Measurements from ENCODE around the gene MAPK12. TPM values are rescaled to one million over a fixed set of nuclear protein-coding genes. Genes with fewer than 3 reads are reported as not detected.

MAPK12 gene
- total and polyA plus RNA-seq, 9 of the 15 experiments (the other 6 are each of a cell fraction or from before 2014, with no cell fraction given) = 0.79 to 71.5 (median 32.8) TPM

DNA sequence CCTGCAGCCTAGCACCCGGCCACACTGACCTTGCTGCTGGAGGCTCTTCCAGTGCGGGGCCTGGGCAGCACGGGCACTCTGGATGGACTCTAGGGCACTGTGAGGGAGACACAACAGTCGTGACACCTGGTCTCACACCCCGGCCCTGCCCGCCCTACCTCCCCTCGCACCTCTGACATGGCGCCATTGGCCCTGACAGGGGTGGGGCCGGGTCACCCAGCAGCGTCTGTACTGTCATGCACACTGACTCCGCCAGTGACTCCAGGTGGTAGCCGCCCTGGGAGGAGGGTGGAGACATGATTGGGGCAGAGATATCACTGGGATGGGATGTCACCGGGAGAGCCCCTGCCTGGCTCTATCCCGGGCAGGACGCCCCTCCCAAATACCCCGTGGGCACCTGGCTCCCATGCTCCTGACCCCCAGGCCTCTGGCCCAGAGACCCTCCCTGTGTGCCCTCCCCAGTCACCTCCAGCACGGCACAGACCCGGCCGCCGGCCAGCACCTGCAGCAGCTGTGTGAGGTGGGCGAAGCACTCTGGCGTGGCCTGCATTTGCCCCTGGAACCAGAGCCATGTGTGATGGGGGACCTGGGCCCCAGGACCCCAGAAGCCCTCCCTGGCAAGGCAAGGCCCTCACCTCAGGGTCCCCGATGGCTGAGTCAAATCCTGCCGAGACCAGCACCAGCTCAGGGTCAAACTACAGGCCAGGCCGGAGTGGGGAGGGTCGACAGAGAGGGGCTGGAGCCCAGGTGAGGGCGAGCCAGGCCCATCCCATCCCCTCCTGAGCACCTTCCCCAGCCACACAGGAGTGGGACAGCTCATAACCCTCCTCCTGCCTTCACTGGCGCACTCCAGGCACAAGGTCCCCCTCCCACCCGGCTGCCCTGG is 13.0 kb downstream of the MAPK12 start:
- peaks cover 9 to 79% of the 10 kb centered on the region in 2 experiments for H3K4me1 ChIP-seq (replicated peaks in 1 of 2; ENCODE audit: control insufficient read depth in 2 of 2, insufficient read depth in 2 of 2, low read length in 2 of 2)
- in situ Hi-C loops (cut with MboI) (no loop called here), intact Hi-C loops (cut with micrococcal nuclease) (no loop called here)
- ChIA-PET CTCF (ENCODE audit: low intra/inter-chr PET ratio) (no interaction called here), POLR2A (interaction anchor here (0.6 kb wide), 1 partner anchor 14 kb away, joined by 3 read pairs; no protein-coding TSS in a partner anchor)
- TF ChIP-seq POLR2G (IDR thresholded peaks at IDR 0.05; ENCODE audit: low read depth, low read length) = peak; percentile 68
- TF ChIP-seq, protein P1, sequence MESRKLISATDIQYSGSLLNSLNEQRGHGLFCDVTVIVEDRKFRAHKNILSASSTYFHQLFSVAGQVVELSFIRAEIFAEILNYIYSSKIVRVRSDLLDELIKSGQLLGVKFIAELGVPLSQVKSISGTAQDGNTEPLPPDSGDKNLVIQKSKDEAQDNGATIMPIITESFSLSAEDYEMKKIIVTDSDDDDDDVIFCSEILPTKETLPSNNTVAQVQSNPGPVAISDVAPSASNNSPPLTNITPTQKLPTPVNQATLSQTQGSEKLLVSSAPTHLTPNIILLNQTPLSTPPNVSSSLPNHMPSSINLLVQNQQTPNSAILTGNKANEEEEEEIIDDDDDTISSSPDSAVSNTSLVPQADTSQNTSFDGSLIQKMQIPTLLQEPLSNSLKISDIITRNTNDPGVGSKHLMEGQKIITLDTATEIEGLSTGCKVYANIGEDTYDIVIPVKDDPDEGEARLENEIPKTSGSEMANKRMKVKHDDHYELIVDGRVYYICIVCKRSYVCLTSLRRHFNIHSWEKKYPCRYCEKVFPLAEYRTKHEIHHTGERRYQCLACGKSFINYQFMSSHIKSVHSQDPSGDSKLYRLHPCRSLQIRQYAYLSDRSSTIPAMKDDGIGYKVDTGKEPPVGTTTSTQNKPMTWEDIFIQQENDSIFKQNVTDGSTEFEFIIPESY (CRISPR knock-in tag; IDR thresholded peaks at IDR 0.05) = peak; percentile 49; the same call in 1 of the 2 replicates
- peak; percentile 53 for TF ChIP-seq RBFOX2 (IDR thresholded peaks at IDR 0.05; ENCODE audit: low read depth, low read length)
- TF ChIP-seq, protein P2, sequence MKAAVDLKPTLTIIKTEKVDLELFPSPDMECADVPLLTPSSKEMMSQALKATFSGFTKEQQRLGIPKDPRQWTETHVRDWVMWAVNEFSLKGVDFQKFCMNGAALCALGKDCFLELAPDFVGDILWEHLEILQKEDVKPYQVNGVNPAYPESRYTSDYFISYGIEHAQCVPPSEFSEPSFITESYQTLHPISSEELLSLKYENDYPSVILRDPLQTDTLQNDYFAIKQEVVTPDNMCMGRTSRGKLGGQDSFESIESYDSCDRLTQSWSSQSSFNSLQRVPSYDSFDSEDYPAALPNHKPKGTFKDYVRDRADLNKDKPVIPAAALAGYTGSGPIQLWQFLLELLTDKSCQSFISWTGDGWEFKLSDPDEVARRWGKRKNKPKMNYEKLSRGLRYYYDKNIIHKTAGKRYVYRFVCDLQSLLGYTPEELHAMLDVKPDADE (conservative IDR thresholded peaks at IDR 0.05; ENCODE audit: control insufficient read depth, low read depth, low read length) = no peak
- no peak for TF ChIP-seq KAT7 (CRISPR knock-in tag; IDR thresholded peaks at IDR 0.05; ENCODE audit: borderline replicate concordance)
- TF ChIP-seq PCBP1 (IDR thresholded peaks at IDR 0.05; ENCODE audit: low read depth, low read length, poor library complexity, severe bottlenecking) = peak; percentile 20
- peaks cover 7% of the 10 kb centered on the region for H4K20me1 ChIP-seq (replicated peaks; ENCODE audit: control insufficient read depth, insufficient read depth, low read length)
- no peak overlapping the region; the same call in 2 of the 3 replicates for H3K27ac ChIP-seq (ENCODE audit: extremely low read depth, low read depth, low read length)
- no peaks in the 10 kb centered on the region for H3K27me3 ChIP-seq (ENCODE audit: control insufficient read depth in 2 of 2, insufficient read depth in 2 of 2, low read length in 2 of 2)
- WGBS (ENCODE audit: insufficient coverage, low coverage, missing lambda C conversion rate) = 75% methylated on average over 6 of the region's 29 CpGs
- no peak for ATAC-seq
- FAIRE-seq = no peak
- BruUV-seq (replicated peaks) = no TSS peak
- H3K9ac ChIP-seq (ENCODE audit: insufficient read depth in 1 of 2, low read depth in 2 of 2, low read length in 2 of 2) = peak overlapping the region in 1 of 2 experiments; percentile 71; a peak in 2 of 4 replicates
- no peaks in the 10 kb centered on the region for H3K9me3 ChIP-seq (replicated peaks; ENCODE audit: control insufficient read depth, insufficient read depth, low read depth, low read length)
- H3K4me3 ChIP-seq = no peak overlapping the region
- no peak for DNase-seq (ENCODE audit: extremely low read depth in 1 of 4, low spot score in 3 of 4)
- H3K79me2 ChIP-seq (ENCODE audit: control insufficient read depth, insufficient read depth, low read length) = peaks cover 44% of the 10 kb centered on the region
- H3K36me3 ChIP-seq (ENCODE audit: control insufficient read depth, insufficient read depth, low read length) = peaks cover 45% of the 10 kb centered on the region; the same call in 2 of the 3 replicates
- H3K4me2 ChIP-seq (ENCODE audit: insufficient read depth, low read length) = no peak overlapping the region
- H3K9me1 ChIP-seq (ENCODE audit: control insufficient read depth, insufficient read depth, low read length) = no peaks in the 10 kb centered on the region
- no peak overlapping the region for H2AFZ ChIP-seq (ENCODE audit: low read depth, low read length)
